GM12892 (cell line): ENCODE measurements around the gene GSK3B.

ENCODE experiments used
- POLR2A ChIP-seq: IDR thresholded peaks from 2 replicates; pipeline ENCODE4 v1.6.1; 2011; ENCODE audit warnings: low read depth, low read length, control low read depth
- TAF1 ChIP-seq: IDR thresholded peaks from 2 replicates; pipeline ENCODE4 v1.6.1; 2011; ENCODE audit warnings: low read depth, mild to moderate bottlenecking, control low read depth, low read length, borderline replicate concordance

DNA sequence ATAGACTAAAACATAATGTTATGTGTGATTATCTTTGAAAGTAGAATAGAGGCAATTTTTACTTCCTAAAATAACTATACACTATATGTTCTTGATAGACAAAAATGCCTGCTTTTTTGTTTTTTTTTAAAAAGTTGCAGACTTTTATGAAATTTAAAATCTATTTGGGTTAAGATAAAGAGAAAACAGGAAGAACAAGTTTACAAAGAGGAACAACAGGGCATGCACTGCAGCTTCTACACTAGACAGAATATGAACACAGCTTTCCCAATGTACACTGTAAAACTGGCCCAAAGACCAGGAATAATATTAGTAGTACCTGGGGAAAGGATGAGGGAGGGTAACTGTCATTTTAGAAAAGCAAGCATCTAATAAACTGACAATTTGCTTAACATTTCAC, 258.7 kb downstream of the GSK3B start:
- TF ChIP-seq POLR2A (no peak), TAF1 (no peak)
